Stimulated activated CD4-positive, alpha-beta T cell treated with anti-CD3 and anti-CD28 coated beads, Interleukin-12 subunit alpha, Interleukin-12 subunit beta, amount 100 ng/mL, for 24 hours (primary cell): ENCODE results near the gene TTC13.

ENCODE experiments used
- DNase-seq, 2 experiments: peaks; one replicate each; pipeline ENCODE4 v3.0.0-alpha.2; 2020; ENCODE audit warnings: low read depth in 2 of 2

Gene TTC13

GRCh38 chr1:230907472-230908205, 71.0 kb downstream of the TTC13 start:
- no peak for DNase-seq

- no peak for DNase-seq
Observed at GRCh38 chr1:230906226-230906625, 72.4 kb downstream of the TTC13 start.

GRCh38 chr1:230905733-230906132, 72.9 kb downstream of the TTC13 start:
- DNase-seq: no peak

- DNase-seq: no peak
Observed at GRCh38 chr1:230902349-230902923, 76.2 kb downstream of the TTC13 start.

GRCh38 chr1:230901671-230902070, 77.0 kb downstream of the TTC13 start:
- no peak for DNase-seq

- no peak for DNase-seq
Observed at GRCh38 chr1:230900984-230901383, 77.7 kb downstream of the TTC13 start.

GRCh38 chr1:230899841-230900251, 78.8 kb downstream of the TTC13 start:
- DNase-seq: no peak

GRCh38 chr1:230898748-230899147, 79.9 kb downstream of the TTC13 start:
- DNase-seq: no peak

- no peak for DNase-seq
Observed at GRCh38 chr1:230898144-230898543, 80.5 kb downstream of the TTC13 start.

- no peak for DNase-seq
Observed at GRCh38 chr1:230896779-230897178, 81.9 kb downstream of the TTC13 start.

GRCh38 chr1:230895452-230895851, 83.2 kb downstream of the TTC13 start:
- DNase-seq: no peak

- DNase-seq: no peak
Observed at GRCh38 chr1:230894664-230895063, 84.0 kb downstream of the TTC13 start.

- no peak for DNase-seq
Observed at GRCh38 chr1:230894032-230894431, 84.6 kb downstream of the TTC13 start.

- no peak for DNase-seq
Observed at GRCh38 chr1:230892018-230892491, 86.6 kb downstream of the TTC13 start.

- DNase-seq: no peak
Observed at GRCh38 chr1:230891413-230891812, 87.2 kb downstream of the TTC13 start.

- DNase-seq: no peak
Observed at GRCh38 chr1:230884646-230885045, 94.0 kb downstream of the TTC13 start.

GRCh38 chr1:230883967-230884366, 94.7 kb downstream of the TTC13 start:
- no peak for DNase-seq

- DNase-seq: no peak
Observed at GRCh38 chr1:230879778-230880177, 98.9 kb downstream of the TTC13 start.

GRCh38 chr1:230878591-230878990, 100.1 kb downstream of the TTC13 start:
- no peak for DNase-seq

GRCh38 chr1:230877924-230878590, 100.6 kb downstream of the TTC13 start:
- DNase-seq: no peak

- no peak for DNase-seq
Observed at GRCh38 chr1:230877146-230877923, 101.3 kb downstream of the TTC13 start.

- no peak for DNase-seq
Observed at GRCh38 chr1:230876660-230877059, 102.0 kb downstream of the TTC13 start.
